Psoas muscle (tissue), 8 donors: ENCODE results near the gene ZRANB1. TPM values are rescaled to one million over a fixed set of nuclear protein-coding genes. Genes with fewer than 3 reads are reported as not detected.

Experiments
- ATAC-seq, 4 donors: fragments of 200-7000 bp; cut with Tn5 transposase; one replicate each; pipeline ENCODE4 v1.9.1; 2020; ENCODE audit warnings: moderate library complexity in 3 of 4, mild to moderate bottlenecking in 2 of 4
- DNase-seq, 2 donors: peaks; one replicate each; pipeline ENCODE4 v3.0.0-alpha.2; 2020
- H3K27ac ChIP-seq: fragments of 200-600 bp; one replicate; pipeline ENCODE4 v1.8.0; 2022
- H3K27me3 ChIP-seq, 3 donors: fragments of 200-600 bp in 1 of 3; one replicate each; pipeline versions ENCODE4 v1.6.1 to v1.8.0; 2013 to 2022; ENCODE audit warnings: low read length in 2 of 3, mild to moderate bottlenecking in 2 of 3, moderate library complexity in 1 of 3; ENCODE audit not compliant: insufficient read depth in 3 of 3
- H3K36me3 ChIP-seq, 2 donors: fragments of 200-600 bp in 1 of 2; one replicate each; pipeline versions ENCODE4 v1.6.1 to v1.8.0; 2013 to 2022; ENCODE audit warnings: low read depth in 1 of 2, mild to moderate bottlenecking in 1 of 2, moderate library complexity in 1 of 2; ENCODE audit not compliant: insufficient read depth in 1 of 2
- H3K4me1 ChIP-seq: fragments of 200-600 bp; one replicate; pipeline ENCODE4 v1.8.0; 2022
- H3K4me3 ChIP-seq: fragments of 200-600 bp; one replicate; pipeline ENCODE4 v1.8.0; 2022; ENCODE audit warnings: mild to moderate bottlenecking
- H3K9me3 ChIP-seq: fragments of 200-600 bp; one replicate; pipeline ENCODE4 v1.8.0; 2022
- CTCF ChIP-seq: fragments of 200-600 bp; IDR thresholded peaks from one replicate; pipeline ENCODE4 v1.8.0; 2022; ENCODE audit warnings: antibody characterized with exemption
- WGBS, 3 donors: extraction: QIAGEN DNeasy Blood & Tissue Kit; methylation state at CpG; one replicate each; pipeline versions ENCODE4 v1.1.6 to v1.1.7; 2013; 5-methylcytosine and 5-hydroxymethylcytosine counted together
- intact Hi-C, 2 donors: fragments of 100-400 bp; cut with DNase I; formaldehyde crosslinking; loops; one replicate each; pipeline versions ENCODE4 v1.11.0 to v1.14.2; 2022
- polyA plus RNA-seq, 3 donors: library from polyadenylated mRNA; stranded (reverse); fragments of 200-250 nt; gene quantifications; one replicate each; pipeline ENCODE4 v1.2.3, GENCODE V29; 2013
- total RNA-seq, 4 donors: library from RNA; stranded (reverse); fragmentation: NEBNext Ultra II Directional in 2 of 4; extraction: Animal tissue kit (Norgen Biotek cat#: 25700) in 2 of 4; gene quantifications; one replicate each; pipeline versions ENCODE4 v1.2.1 to v1.2.4, GENCODE V29; 2021 to 2023
- donor health status: healthy with polysubstance abuse.
- donor health status: DM: no; HTN: no; CAD: no; lungs with moderate emphysema.
- donor health status: Bipolar disorder and iron deficiency.
- donor health status: healthy.
- donor health status: DM: yes; HTN: yes; CAD: no.
- donor health status: DM: no; HTN: no; CAD: no.
- donor health status: DM: no; HTN: no; CAD: no.
- donor health status: DM: yes; HTN: yes; CAD: no.

Gene ZRANB1
- total and polyA plus RNA-seq, 7 donors, result 20.9 to 115 (median 57.3) TPM

GRCh38 chr10:124998624-124999291, 56.8 kb downstream of the ZRANB1 start:
- WGBS, 3 donors, result 66 to 76% (median 69%) methylated on average over 14 to 16 of the region's 16 CpGs
- TF ChIP-seq CTCF, result no peak
- no peaks in the 10 kb centered on the region for H3K27me3 ChIP-seq
- peaks cover 39% of the 10 kb centered on the region for H3K4me1 ChIP-seq
- H3K27ac ChIP-seq, result peak overlapping the region; percentile 68
- peaks cover 4 to 68% of the 10 kb centered on the region in 2 donors for H3K36me3 ChIP-seq
- ATAC-seq, result peak in 2 of 4 donors; percentile 2 to 6
- H3K9me3 ChIP-seq, result no peaks in the 10 kb centered on the region
- no peak overlapping the region for H3K4me3 ChIP-seq
- intact Hi-C loops, result no loop called here
- no peak for DNase-seq

- peak; percentile 36 to 65 (median 49) for ATAC-seq
- peaks cover 0 to 58% of the 10 kb centered on the region in 2 donors for H3K36me3 ChIP-seq
- H3K4me3 ChIP-seq, result no peak overlapping the region
- H3K4me1 ChIP-seq, result peaks cover 39% of the 10 kb centered on the region
- no peaks in the 10 kb centered on the region for H3K9me3 ChIP-seq
- H3K27me3 ChIP-seq, result no peaks in the 10 kb centered on the region
- intact Hi-C loops, result no loop called here
- WGBS, 3 donors, result 38 to 52% (median 39%) methylated on average over 29 of the region's 29 CpGs
- peak overlapping the region; percentile 68 for H3K27ac ChIP-seq
- TF ChIP-seq CTCF, result no peak
- peak; percentile 64 to 77 for DNase-seq
Measured at GRCh38 chr10:124999433-125000365, 57.8 kb downstream of the ZRANB1 start.

GRCh38 chr10:125000366-125001312, 58.7 kb downstream of the ZRANB1 start:
- no peak for TF ChIP-seq CTCF
- Histone ChIP-seq H3K36me3 (peaks cover 0 to 49% of the 10 kb centered on the region in 2 donors), H3K9me3 (no peaks in the 10 kb centered on the region), H3K4me3 (no peak overlapping the region), H3K27me3 (no peaks in the 10 kb centered on the region), H3K27ac (peak overlapping the region; percentile 68), H3K4me1 (peaks cover 41% of the 10 kb centered on the region)
- 65 to 75% (median 68%) methylated on average over 35 of the region's 35 CpGs for WGBS, 3 donors
- intact Hi-C loops, result no loop called here
- peak; percentile 28 to 59 (median 48) for ATAC-seq
- no peak for DNase-seq

- peaks cover 0 to 43% of the 10 kb centered on the region in 2 donors for H3K36me3 ChIP-seq
- peak in 1 of 4 donors; percentile 19 for ATAC-seq
- DNase-seq, result peak in 1 of 2 donors; percentile 53
- intact Hi-C loops, result no loop called here
- no peak overlapping the region for H3K4me3 ChIP-seq
- no peak for TF ChIP-seq CTCF
- 60 to 74% (median 65%) methylated on average over 20 to 21 of the region's 21 CpGs for WGBS, 3 donors
- H3K27ac ChIP-seq, result peak overlapping the region; percentile 68
- no peaks in the 10 kb centered on the region for H3K9me3 ChIP-seq
- H3K27me3 ChIP-seq, result no peaks in the 10 kb centered on the region
- H3K4me1 ChIP-seq, result peaks cover 44% of the 10 kb centered on the region
Measured at GRCh38 chr10:125001313-125002046, 59.6 kb downstream of the ZRANB1 start.
